BLaER1 treated with 17β-estradiol and CSF1 and Interleukin-3, amounts not matched to agents 10 nM and 100 nM (cell line): Measurements from ENCODE around the gene NPFFR1.

Source experiments
- H3K27ac ChIP-seq, 11 experiments: shearing (Covaris generic); formaldehyde crosslinking; 2 replicates each; pipeline ENCODE4 v1.8.1; 2022
- H3K27me3 ChIP-seq, 11 experiments: shearing (Covaris generic); formaldehyde crosslinking; 2 replicates each; pipeline ENCODE4 v1.8.1; 2022
- H3K36me3 ChIP-seq, 11 experiments: shearing (Covaris generic); formaldehyde crosslinking; 2 replicates each; pipeline ENCODE4 v1.8.1; 2022
- H3K4me1 ChIP-seq, 10 experiments: shearing (Covaris generic); formaldehyde crosslinking; 2 replicates each; pipeline ENCODE4 v1.8.1; 2022
- H3K4me2 ChIP-seq, 11 experiments: shearing (Covaris generic); formaldehyde crosslinking; 2 replicates each; pipeline ENCODE4 v1.8.1; 2022
- H3K4me3 ChIP-seq, 10 experiments: shearing (Covaris generic); formaldehyde crosslinking; 2 replicates each; pipeline ENCODE4 v1.8.1; 2022
- H3K9ac ChIP-seq, 11 experiments: shearing (Covaris generic); formaldehyde crosslinking; 2 replicates each; pipeline ENCODE4 v1.8.1; 2022
- H3K9me3 ChIP-seq, 11 experiments: shearing (Covaris generic); formaldehyde crosslinking; replicated peaks in 1 of 11; 2 replicates each; pipeline ENCODE4 v1.8.1; 2022
- H4K20me1 ChIP-seq, 11 experiments: shearing (Covaris generic); formaldehyde crosslinking; 2 replicates each; pipeline ENCODE4 v1.8.1; 2022
- Cebpa-rat ChIP-seq, 11 experiments: shearing (Covaris generic); IDR thresholded peaks; 2 replicates each; pipeline ENCODE4 v1.8.1; 2022

NPFFR1 gene

GRCh38 chr10:70293169-70293843 is 9.5 kb upstream of the NPFFR1 start:
- H3K27ac ChIP-seq, result no peak overlapping the region
- H3K4me2 ChIP-seq, result peak overlapping the region in 8 of 11 experiments; percentile 16 to 51 (median 34); a peak in 15 of 22 replicates
- H3K4me3 ChIP-seq, result no peak overlapping the region
- H3K9ac ChIP-seq, result no peak overlapping the region
- H3K4me1 ChIP-seq, result peaks cover 15 to 37% (median 31%) of the 10 kb centered on the region in 10 experiments
- TF ChIP-seq Cebpa-rat (IDR thresholded peaks at IDR 0.05), result no peak
- H3K9me3 ChIP-seq, result no peaks in the 10 kb centered on the region
- no peaks in the 10 kb centered on the region for H3K36me3 ChIP-seq
- no peaks in the 10 kb centered on the region for H4K20me1 ChIP-seq
- H3K27me3 ChIP-seq, result peaks cover 0 to 32% (median 0%) of the 10 kb centered on the region in 11 experiments; a peak in 4 of 22 replicates

GRCh38 chr10:70292004-70292403 is 8.2 kb upstream of the NPFFR1 start:
- Histone ChIP-seq H3K36me3 (no peaks in the 10 kb centered on the region), H4K20me1 (no peaks in the 10 kb centered on the region), H3K9ac (no peak overlapping the region), H3K27ac (no peak overlapping the region), H3K4me2 (no peak overlapping the region), H3K4me1 (peaks cover 15 to 33% (median 28%) of the 10 kb centered on the region in 10 experiments), H3K4me3 (no peak overlapping the region), H3K27me3 (peaks cover 0 to 39% (median 0%) of the 10 kb centered on the region in 11 experiments; a peak in 4 of 22 replicates), H3K9me3 (no peaks in the 10 kb centered on the region)
- TF ChIP-seq Cebpa-rat (IDR thresholded peaks at IDR 0.05), result no peak

DNA sequence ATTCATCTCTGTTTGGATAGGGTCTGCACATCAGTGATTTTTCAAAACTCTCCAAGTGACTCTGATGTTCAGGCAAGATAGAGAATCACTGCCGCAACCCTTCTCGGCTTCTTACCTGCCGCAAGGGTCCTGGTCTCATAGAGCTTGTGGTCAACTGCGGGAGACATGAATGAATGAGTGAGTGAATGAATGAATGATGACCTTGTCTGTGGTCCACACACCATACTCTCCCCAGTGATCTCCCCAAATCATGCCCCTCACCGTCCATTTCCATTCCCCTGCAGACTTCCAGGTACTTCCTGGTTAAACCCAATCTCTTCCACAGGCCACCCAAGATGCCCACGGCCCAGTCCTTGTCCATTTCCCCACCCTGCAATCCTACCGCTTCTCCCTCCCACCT is 5.9 kb upstream of the NPFFR1 start:
- H3K9ac ChIP-seq, result no peak overlapping the region
- peaks cover 0 to 2% (median 0%) of the 10 kb centered on the region in 11 experiments; a peak in 5 of 22 replicates for H3K9me3 ChIP-seq
- no peak for TF ChIP-seq Cebpa-rat (IDR thresholded peaks at IDR 0.05)

GRCh38 chr10:70286616-70287015 is 2.8 kb upstream of the NPFFR1 start:
- TF ChIP-seq Cebpa-rat (IDR thresholded peaks at IDR 0.05), result no peak

More for the DNA sequence above, 5.9 kb upstream of the NPFFR1 start:
- Histone ChIP-seq H3K36me3 (no peaks in the 10 kb centered on the region), H3K27ac (no peak overlapping the region), H3K27me3 (peaks cover 0 to 40% (median 0%) of the 10 kb centered on the region in 11 experiments; a peak in 4 of 22 replicates), H3K4me3 (no peak overlapping the region), H3K4me2 (no peak overlapping the region), H4K20me1 (no peaks in the 10 kb centered on the region), H3K4me1 (peaks cover 0 to 16% (median 12%) of the 10 kb centered on the region in 10 experiments; a peak in 13 of 20 replicates)

DNA sequence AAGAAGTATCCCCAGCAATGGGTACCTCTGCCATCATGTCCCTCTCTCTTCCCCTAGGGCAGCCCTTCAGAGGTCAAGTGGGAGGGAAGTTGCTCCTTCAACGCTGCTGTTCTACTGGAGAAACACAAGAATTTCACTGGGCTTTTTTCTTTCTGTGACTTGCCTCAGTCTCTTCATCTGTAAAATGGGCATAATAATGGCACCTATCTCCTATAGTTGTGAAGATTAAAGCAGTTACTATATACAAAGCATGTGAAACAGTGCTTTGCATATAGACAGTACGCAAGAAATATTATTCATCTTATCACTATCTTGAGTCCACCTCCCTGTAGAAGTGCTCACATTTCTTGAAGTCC is 1.6 kb upstream of the NPFFR1 start:
- Histone ChIP-seq H4K20me1 (no peaks in the 10 kb centered on the region), H3K4me3 (no peak overlapping the region), H3K4me2 (no peak overlapping the region; a peak in 1 of 22 replicates), H3K27me3 (peaks cover 12 to 39% (median 19%) of the 10 kb centered on the region in 11 experiments; a peak in 20 of 22 replicates), H3K27ac (no peak overlapping the region), H3K4me1 (no peaks in the 10 kb centered on the region), H3K36me3 (no peaks in the 10 kb centered on the region), H3K9me3 (peaks cover 0 to 13% (median 6%) of the 10 kb centered on the region in 11 experiments; a peak in 8 of 22 replicates), H3K9ac (no peak overlapping the region)
- no peak for TF ChIP-seq Cebpa-rat (IDR thresholded peaks at IDR 0.05)

More at GRCh38 chr10:70286616-70287015, 2.8 kb upstream of the NPFFR1 start:
- Histone ChIP-seq H3K4me3 (no peak overlapping the region), H4K20me1 (no peaks in the 10 kb centered on the region), H3K36me3 (no peaks in the 10 kb centered on the region), H3K27me3 (peaks cover 12 to 42% (median 19%) of the 10 kb centered on the region in 11 experiments; a peak in 20 of 22 replicates), H3K9ac (no peak overlapping the region), H3K4me2 (no peak overlapping the region), H3K4me1 (no peaks in the 10 kb centered on the region), H3K27ac (no peak overlapping the region), H3K9me3 (peaks cover 0 to 13% (median 6%) of the 10 kb centered on the region in 11 experiments; a peak in 8 of 22 replicates)

DNA sequence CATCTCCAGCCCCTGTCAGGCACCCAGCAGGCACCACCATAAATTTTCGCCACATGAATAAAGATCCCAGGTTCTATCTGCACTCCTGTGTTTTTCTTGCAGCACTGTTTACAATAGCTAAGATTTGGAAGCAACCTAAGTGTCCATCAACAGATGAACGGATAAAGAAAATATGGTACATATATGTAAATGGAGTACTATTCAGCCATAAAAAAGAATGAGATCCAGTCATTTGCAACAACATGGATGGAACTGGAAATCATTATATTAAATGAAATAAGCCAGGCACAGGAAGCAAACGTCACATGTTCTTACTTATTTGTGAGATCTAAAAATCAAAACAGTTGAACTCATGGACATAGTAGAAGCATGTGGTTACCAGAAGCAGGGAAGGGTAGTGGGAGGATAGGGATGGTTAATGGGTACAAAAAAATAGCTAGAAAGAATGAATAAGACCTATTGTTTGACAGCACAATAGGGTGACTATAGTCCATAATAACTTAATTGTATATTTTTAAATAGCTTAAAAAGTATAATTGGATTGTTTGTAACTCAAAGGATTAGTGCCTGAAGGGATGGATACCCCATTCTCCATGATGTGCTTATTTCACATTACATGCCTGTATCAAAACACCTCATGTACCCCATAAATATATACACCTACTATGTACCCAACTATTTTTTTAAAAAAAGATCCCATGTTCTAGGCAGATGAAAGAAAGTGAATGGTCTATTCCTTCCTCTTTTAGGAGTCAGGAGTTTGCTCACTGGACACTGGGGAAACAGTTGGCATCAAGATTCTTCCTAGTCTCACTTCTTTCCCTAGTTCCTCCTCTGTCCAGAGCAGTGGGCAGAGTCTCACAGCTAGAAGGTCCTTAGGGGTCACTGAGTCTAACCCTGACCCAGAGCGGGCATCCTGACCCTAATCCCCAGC is 1.0 kb upstream of the NPFFR1 start:
- H3K4me2 ChIP-seq, result no peak overlapping the region; a peak in 1 of 22 replicates
- H3K36me3 ChIP-seq, result no peaks in the 10 kb centered on the region
- H3K27me3 ChIP-seq, result peaks cover 12 to 39% (median 19%) of the 10 kb centered on the region in 11 experiments; a peak in 20 of 22 replicates
- no peak for TF ChIP-seq Cebpa-rat (IDR thresholded peaks at IDR 0.05)
- H3K9me3 ChIP-seq, result peaks cover 0 to 13% (median 6%) of the 10 kb centered on the region in 11 experiments; a peak in 8 of 22 replicates
- H3K4me3 ChIP-seq, result no peak overlapping the region
- H3K9ac ChIP-seq, result no peak overlapping the region
- no peak overlapping the region for H3K27ac ChIP-seq
- no peaks in the 10 kb centered on the region for H3K4me1 ChIP-seq
- no peaks in the 10 kb centered on the region for H4K20me1 ChIP-seq

DNA sequence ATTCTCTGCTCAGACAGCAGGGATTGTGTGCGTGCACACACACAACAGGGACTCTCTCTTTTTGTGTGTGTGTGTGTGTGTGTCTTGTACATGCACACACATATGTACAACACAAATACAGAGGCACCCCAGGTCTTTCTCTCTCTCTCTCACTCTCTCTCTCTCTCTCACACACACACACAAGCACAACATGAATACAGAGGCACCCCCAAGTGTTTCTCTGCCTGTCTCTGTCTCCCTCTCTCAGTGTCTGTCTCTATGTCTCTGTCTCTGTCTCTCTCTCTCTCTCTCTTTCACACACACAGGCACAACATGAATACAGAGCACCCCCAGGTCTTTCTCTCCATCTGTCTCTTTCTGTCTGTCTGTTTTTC is 746 bp downstream of the NPFFR1 start:
- TF ChIP-seq Cebpa-rat (IDR thresholded peaks at IDR 0.05), result no peak
- Histone ChIP-seq H3K27ac (no peak overlapping the region), H3K4me2 (no peak overlapping the region), H3K9me3 (peaks cover 0 to 13% (median 6%) of the 10 kb centered on the region in 11 experiments; a peak in 8 of 22 replicates), H3K4me1 (peaks cover 0 to 4% (median under 1%) of the 10 kb centered on the region in 10 experiments; a peak in 9 of 20 replicates), H3K27me3 (peaks cover 12 to 34% (median 19%) of the 10 kb centered on the region in 11 experiments; a peak in 20 of 22 replicates), H3K36me3 (no peaks in the 10 kb centered on the region), H3K9ac (no peak overlapping the region), H3K4me3 (no peak overlapping the region), H4K20me1 (no peaks in the 10 kb centered on the region)

GRCh38 chr10:70281609-70282008 is 2.2 kb downstream of the NPFFR1 start:
- Histone ChIP-seq H3K27ac (no peak overlapping the region), H3K4me1 (peaks cover 1 to 16% (median 12%) of the 10 kb centered on the region in 10 experiments; a peak in 17 of 20 replicates), H3K36me3 (no peaks in the 10 kb centered on the region), H3K27me3 (peaks cover 12 to 37% (median 19%) of the 10 kb centered on the region in 11 experiments; a peak in 20 of 22 replicates), H3K4me2 (no peak overlapping the region), H3K4me3 (no peak overlapping the region), H3K9me3 (peaks cover 0 to 13% (median 6%) of the 10 kb centered on the region in 11 experiments; a peak in 8 of 22 replicates), H3K9ac (no peak overlapping the region), H4K20me1 (no peaks in the 10 kb centered on the region)
- no peak for TF ChIP-seq Cebpa-rat (IDR thresholded peaks at IDR 0.05)
